GM12874 (cell line): ENCODE results near the gene OLFM1.

Source experiments
- TF ChIP-seq, protein P1 (sequence below): IDR thresholded peaks from 2 replicates; pipeline ENCODE4 v1.5.1; 2011; ENCODE audit warnings: low read depth, mild to moderate bottlenecking, control low read depth, low read length, moderate library complexity; ENCODE audit not compliant: insufficient read depth

The OLFM1 gene

DNA sequence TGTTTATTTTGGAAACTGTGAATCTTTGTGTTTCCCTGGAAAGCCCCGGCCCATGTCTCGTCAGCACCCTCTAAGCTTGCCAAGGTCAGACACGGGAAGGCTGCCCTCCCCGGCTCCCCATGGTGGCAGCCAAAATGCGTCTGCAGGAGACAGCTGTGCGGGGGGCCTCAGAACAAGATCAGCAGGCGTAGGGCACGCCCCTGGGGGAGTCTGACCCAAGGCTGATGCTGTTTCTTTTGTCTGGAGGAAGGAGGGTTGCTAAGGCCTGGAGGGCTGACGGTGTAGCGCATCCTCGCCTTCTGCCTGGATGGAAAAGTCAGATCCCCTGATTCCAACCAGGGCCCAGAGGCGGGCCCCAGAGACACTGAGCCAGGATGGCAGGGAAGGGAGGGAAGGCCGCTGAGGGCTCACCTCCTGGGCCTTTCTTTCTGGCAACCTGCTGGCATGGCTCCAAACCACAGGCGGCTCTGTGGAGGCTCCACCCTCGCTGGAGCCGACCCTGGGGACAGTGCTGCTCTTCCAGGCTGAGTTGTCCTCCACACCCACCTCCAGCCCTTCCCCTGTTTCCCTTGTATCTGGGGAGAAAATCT, 57.2 kb downstream of the OLFM1 start:
- TF ChIP-seq, protein P1, sequence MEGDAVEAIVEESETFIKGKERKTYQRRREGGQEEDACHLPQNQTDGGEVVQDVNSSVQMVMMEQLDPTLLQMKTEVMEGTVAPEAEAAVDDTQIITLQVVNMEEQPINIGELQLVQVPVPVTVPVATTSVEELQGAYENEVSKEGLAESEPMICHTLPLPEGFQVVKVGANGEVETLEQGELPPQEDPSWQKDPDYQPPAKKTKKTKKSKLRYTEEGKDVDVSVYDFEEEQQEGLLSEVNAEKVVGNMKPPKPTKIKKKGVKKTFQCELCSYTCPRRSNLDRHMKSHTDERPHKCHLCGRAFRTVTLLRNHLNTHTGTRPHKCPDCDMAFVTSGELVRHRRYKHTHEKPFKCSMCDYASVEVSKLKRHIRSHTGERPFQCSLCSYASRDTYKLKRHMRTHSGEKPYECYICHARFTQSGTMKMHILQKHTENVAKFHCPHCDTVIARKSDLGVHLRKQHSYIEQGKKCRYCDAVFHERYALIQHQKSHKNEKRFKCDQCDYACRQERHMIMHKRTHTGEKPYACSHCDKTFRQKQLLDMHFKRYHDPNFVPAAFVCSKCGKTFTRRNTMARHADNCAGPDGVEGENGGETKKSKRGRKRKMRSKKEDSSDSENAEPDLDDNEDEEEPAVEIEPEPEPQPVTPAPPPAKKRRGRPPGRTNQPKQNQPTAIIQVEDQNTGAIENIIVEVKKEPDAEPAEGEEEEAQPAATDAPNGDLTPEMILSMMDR, result no peak

- TF ChIP-seq, protein P1, result no peak
Observed at GRCh38 chr9:135145312-135145711, 57.8 kb downstream of the OLFM1 start.

DNA sequence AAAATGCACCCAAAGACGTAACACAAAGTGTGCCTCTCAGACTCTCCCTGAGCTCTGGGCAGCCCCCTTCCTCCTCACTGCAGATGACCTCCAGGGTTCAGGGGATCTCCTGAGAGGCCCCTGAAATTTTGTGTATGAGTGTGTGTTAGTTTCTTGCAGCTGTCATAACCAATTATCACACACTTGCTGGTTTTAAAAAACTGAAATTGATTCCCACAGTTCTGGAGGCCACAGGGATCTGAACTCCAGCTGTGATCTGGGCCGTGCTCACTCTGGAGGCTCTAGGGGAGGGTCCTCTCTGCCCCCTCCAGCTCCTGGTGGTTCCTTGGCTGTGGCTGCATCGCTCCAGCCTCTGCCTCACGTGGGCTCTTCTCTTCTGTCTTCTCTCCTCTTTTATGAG, 58.8 kb downstream of the OLFM1 start:
- TF ChIP-seq, protein P1, result no peak

- TF ChIP-seq, protein P1, result no peak
Observed at GRCh38 chr9:135146766-135147473, 59.5 kb downstream of the OLFM1 start.

DNA sequence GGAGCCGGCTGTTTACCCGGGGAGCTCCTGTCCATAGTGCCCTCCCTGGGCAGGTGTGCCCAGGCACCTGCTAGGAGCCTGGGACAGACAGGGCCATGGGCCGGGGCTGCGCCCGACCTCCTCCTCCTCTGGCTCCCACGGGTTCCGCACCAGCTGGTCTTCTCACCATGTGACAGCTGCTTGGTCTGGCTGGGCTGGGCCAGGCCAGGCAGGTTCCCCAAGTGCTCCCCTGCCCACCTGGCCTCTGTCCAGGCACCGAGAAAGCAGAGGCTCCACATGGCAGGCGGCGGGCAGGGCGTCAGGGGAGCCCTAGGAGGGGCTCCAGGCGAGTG, 60.0 kb downstream of the OLFM1 start:
- TF ChIP-seq, protein P1, result no peak

DNA sequence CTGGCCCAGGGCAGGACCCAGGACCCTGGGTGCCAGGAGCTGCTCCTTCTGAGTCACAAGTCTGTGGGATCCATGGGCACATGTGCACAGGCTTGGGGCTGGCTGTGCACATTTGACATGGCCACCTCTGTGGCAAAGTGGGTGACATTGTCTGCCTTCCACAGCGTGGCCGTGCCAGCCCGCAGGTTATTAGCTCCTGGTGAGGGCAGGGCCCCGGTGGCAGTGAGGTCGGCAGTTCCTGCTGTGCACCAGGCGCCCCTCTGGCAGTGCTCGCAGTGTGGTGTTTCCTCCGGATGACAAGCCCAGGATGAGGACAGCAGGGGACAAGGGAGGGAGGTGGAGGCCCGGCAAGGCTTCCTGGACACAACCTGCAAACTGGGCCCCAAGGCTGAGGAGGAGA, 60.5 kb downstream of the OLFM1 start:
- TF ChIP-seq, protein P1, result no peak

- TF ChIP-seq, protein P1, result no peak
Observed at GRCh38 chr9:135148386-135148785, 60.9 kb downstream of the OLFM1 start.
